Calu3 (cell line): Measurements from ENCODE around the gene RFPL2. TPM values are rescaled to one million over a fixed set of nuclear protein-coding genes. Genes with fewer than 3 reads are reported as not detected.

Source experiments
- BruUV-seq: library from RNA; stranded (reverse); fragments of 400-500 nt; replicated peaks from 2 replicates; lab custom pipeline; 2021; lab: Mats Ljungman, UMichigan
- CTCF ChIA-PET: fragments of 300-600 bp; sonication (Branson Sonifier 250); formaldehyde crosslinking; loops from one replicate; lab custom pipeline; 2022; ENCODE audit warnings: antibody characterized with exemption; lab: Charles Lee
- DNase-seq: peaks from one replicate; pipeline ENCODE4 v3.0.0; 2022
- H3K27ac Mint-ChIP-seq: one replicate; pipeline ENCODE4 v1.8.0; 2022; ENCODE audit warnings: mixed read lengths; ENCODE audit not compliant: unreplicated experiment
- H3K27me3 Mint-ChIP-seq: one replicate; pipeline ENCODE4 v1.8.0; 2022; ENCODE audit warnings: mixed read lengths; ENCODE audit not compliant: unreplicated experiment
- H3K36me3 Mint-ChIP-seq: one replicate; pipeline ENCODE4 v1.8.0; 2022; ENCODE audit warnings: mild to moderate bottlenecking, moderate library complexity, mixed read lengths; ENCODE audit not compliant: insufficient read depth, unreplicated experiment
- H3K4me1 Mint-ChIP-seq: one replicate; pipeline ENCODE4 v1.8.0; 2022; ENCODE audit warnings: mild to moderate bottlenecking, low read depth, mixed read lengths; ENCODE audit not compliant: unreplicated experiment
- H3K4me3 Mint-ChIP-seq: one replicate; pipeline ENCODE4 v1.8.0; 2022; ENCODE audit warnings: mild to moderate bottlenecking, low read depth, moderate library complexity, mixed read lengths; ENCODE audit not compliant: unreplicated experiment
- H3K9me3 Mint-ChIP-seq: one replicate; pipeline ENCODE4 v1.8.0; 2022; ENCODE audit warnings: low read depth, mixed read lengths; ENCODE audit not compliant: unreplicated experiment
- CTCF ChIP-seq: fragments of 200-600 bp; IDR thresholded peaks from one replicate; pipeline ENCODE4 v1.8.0; 2022; ENCODE audit warnings: antibody characterized with exemption; ENCODE audit not compliant: unreplicated experiment
- intact Hi-C: fragments of 100-400 bp; cut with micrococcal nuclease; formaldehyde crosslinking; loops from one replicate; pipeline ENCODE4 v1.10.0; 2022; ENCODE audit not compliant: unreplicated experiment
- total RNA-seq: library from RNA; stranded (reverse); gene quantifications from 2 replicates; pipeline ENCODE4 v1.2.3, GENCODE V29; 2022

RFPL2 gene
- total RNA-seq, 1 experiment from 2014 or later = 0.52 TPM

- H3K4me3 Mint-ChIP-seq = peak overlapping the region; percentile 84
- CTCF ChIA-PET = interaction anchor here (1.0 to 1.4 kb wide), 2 partner anchors 59 to 266 kb away, joined by 4 to 6 read pairs; no protein-coding TSS in a partner anchor
- intact Hi-C loops = loop anchor here (1.0 kb wide), 1 partner anchor 104 kb away; no protein-coding TSS in a partner anchor
These were observed 2.2 kb upstream of the RFPL2 start for GRCh38 chr22:32206774-32207758.

GRCh38 chr22:32205974-32206773 lies 1.3 kb upstream of the RFPL2 start:
- peak; percentile 14 for TF ChIP-seq CTCF
- no peak overlapping the region for H3K27ac Mint-ChIP-seq
- peaks cover 54% of the 10 kb centered on the region for H3K4me1 Mint-ChIP-seq
- peaks cover 34% of the 10 kb centered on the region for H3K36me3 Mint-ChIP-seq
- peaks cover 22% of the 10 kb centered on the region for H3K27me3 Mint-ChIP-seq
- peak overlapping the region; percentile 84 for H3K4me3 Mint-ChIP-seq
- CTCF ChIA-PET = interaction anchor here (0.6 to 1.8 kb wide), 4 partner anchors 25 to 231 kb away, joined by 3 to 6 read pairs (median 5); no protein-coding TSS in a partner anchor
- no TSS peak for BruUV-seq
- H3K9me3 Mint-ChIP-seq = no peaks in the 10 kb centered on the region
- intact Hi-C loops = no loop called here
- DNase-seq = peak; percentile 24

More at GRCh38 chr22:32206774-32207758, 2.2 kb upstream of the RFPL2 start:
- Mint-ChIP-seq H3K27ac (no peak overlapping the region), H3K9me3 (no peaks in the 10 kb centered on the region), H3K4me1 (peaks cover 54% of the 10 kb centered on the region), H3K27me3 (peaks cover 22% of the 10 kb centered on the region), H3K36me3 (peaks cover 34% of the 10 kb centered on the region)
- TF ChIP-seq CTCF = peak; percentile 72
- BruUV-seq = no TSS peak
- DNase-seq = peak; percentile 68

- H3K4me1 Mint-ChIP-seq = peaks cover 54% of the 10 kb centered on the region
- no TSS peak for BruUV-seq
- CTCF ChIA-PET = interaction anchor here (1.6 to 1.8 kb wide), 2 partner anchors 27 to 234 kb away, joined by 6 to 8 read pairs; no protein-coding TSS in a partner anchor
- no peak for TF ChIP-seq CTCF
- H3K36me3 Mint-ChIP-seq = peaks cover 34% of the 10 kb centered on the region
- intact Hi-C loops = no loop called here
- H3K27me3 Mint-ChIP-seq = peaks cover 22% of the 10 kb centered on the region
- H3K27ac Mint-ChIP-seq = no peak overlapping the region
- DNase-seq = peak; percentile 45
- no peaks in the 10 kb centered on the region for H3K9me3 Mint-ChIP-seq
- H3K4me3 Mint-ChIP-seq = peak overlapping the region; percentile 84
These were observed 625 bp downstream of the RFPL2 start for GRCh38 chr22:32204040-32204855.
